ENCODE data around the gene RABGGTA.

The RABGGTA gene

DNA sequence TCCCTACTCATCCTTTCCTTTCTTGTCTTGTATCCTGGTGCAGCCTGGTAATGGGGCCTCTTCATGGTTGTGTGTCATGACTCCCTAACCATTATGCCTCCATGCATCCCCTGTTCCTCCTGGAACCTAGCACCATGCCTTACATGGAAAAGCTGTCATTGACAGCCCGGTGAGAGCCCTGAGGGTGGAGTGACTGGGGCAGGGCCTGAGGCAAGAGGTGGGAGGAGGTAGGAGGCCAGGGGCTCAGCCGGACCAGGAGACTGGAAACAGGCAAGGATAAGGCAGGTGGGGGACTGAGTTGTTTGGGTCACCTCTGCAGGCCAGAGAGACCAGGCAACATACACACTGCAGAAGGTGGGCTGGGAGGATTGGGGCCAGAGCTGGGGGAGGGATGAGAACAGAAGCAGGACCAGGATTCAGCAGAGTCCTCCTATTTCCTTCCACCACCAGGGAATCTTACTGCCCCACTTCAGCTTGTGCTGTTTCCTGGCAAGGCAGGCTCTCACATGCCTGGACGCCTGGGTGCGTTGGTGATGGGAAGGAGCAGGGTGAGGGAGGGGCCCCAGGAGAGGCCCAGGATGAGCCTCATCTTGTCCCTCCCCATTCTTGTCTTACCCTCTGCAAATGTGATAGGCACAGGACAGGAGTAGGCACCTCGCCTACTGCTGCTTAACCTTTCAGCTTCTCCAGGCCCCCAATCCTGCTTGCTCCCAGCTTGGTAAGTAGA is 38.3 kb upstream of the RABGGTA start, which contains the start of gene LTB4R2:
TSS of gene LTB4R2 (plus strand) at position 603 of the 727 bp plus-strand sequence. CDS start 525 bp downstream, outside the sequence.
- H3K27ac Mint-ChIP-seq = peak within 1 kb of the TSS; percentile 89
- H3K27me3 Mint-ChIP-seq (ENCODE audit: low read depth) = no peaks in the 10 kb centered on the region
- H3K36me3 Mint-ChIP-seq (ENCODE audit: low read depth) = peaks cover 47% of the 10 kb centered on the region
- H3K9me3 Mint-ChIP-seq = no peaks in the 10 kb centered on the region
- peaks cover 54% of the 10 kb centered on the region for H3K4me1 Mint-ChIP-seq (ENCODE audit: low read depth)
- peak within 1 kb of the TSS; percentile 82 for H3K4me3 Mint-ChIP-seq

DNA sequence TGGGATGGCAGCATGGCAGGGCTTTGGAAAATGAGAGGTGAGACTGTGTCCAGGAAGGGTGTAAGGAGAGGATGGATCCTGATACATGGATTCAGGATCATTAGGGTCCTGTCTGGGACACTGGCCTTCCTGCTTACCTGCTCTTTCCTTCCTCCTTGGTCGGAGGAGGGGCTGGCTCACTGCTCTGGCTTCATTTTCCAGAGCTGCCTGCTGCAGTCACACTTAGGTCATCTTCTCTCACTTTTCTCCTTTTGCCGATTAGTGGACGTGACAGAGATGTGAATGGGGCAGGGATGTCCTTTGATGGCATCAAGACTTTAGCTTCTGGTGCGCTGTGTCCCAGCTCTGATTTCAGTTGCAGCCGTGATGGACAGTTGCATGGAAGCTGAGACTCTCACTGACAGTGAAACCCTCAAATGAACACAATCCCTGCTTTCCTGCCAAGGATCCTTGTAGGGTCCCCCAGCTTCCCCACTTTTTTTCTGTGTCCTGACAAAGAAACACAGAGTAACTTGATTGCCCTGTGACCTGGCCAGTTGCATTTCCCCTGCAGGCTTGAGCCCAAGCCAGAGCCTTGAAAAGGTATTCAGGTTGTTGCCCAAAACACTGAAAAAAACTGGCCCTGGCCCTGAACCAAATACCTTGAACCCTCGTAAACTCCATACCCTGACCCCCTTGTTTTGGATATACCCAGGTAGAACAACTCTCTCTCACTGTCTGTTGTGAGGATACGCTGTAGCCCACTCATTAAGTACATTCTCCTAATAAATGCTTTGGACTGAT is 37.1 kb upstream of the RABGGTA start:
- H3K4me1 Mint-ChIP-seq (ENCODE audit: low read depth) = peaks cover 43% of the 10 kb centered on the region
- H3K9me3 Mint-ChIP-seq = no peaks in the 10 kb centered on the region
- H3K27me3 Mint-ChIP-seq (ENCODE audit: low read depth) = no peaks in the 10 kb centered on the region
- peaks cover 49% of the 10 kb centered on the region for H3K36me3 Mint-ChIP-seq (ENCODE audit: low read depth)
- H3K27ac Mint-ChIP-seq = peak overlapping the region; percentile 34
- peak overlapping the region; percentile 13 for H3K4me3 Mint-ChIP-seq

DNA sequence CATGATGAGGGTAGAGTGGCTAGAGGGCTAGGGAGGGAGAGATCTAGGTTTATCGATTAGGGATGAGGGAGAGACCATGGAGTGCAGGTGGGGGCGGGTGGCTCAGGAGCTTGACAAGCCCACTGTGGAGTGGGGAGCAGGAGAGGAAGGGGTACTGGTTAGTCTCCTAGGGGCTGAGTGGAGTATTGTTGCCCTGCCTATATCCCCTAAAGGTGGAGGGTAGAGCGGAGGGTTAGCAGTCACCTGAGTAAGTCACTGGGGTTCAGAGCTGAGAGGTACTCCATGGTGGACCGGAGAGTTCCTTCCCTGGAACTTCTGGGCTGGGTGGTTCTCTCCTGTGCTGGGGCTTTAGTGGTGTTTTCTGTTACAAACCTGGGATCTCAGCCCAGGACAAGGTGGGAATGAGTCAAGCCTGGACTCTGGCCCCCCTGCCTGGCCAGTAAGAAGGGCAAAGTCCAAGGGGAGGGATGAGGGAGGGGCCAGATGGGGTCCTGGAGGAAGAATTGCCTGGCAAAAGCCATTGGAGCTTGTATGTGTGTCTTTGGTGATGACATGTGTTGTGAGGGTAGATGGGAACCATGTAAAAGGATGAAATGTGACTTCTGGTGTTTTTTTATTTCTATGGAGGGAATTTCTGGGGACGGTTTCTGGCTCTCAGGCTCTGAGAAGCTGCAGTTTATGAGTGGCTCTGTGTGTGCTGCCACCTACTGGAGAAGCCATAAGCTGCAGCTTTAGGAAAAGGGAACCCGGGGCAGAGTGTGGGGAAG is 36.4 kb upstream of the RABGGTA start, which contains the start of gene CIDEB:
TSS of gene CIDEB (minus strand) at position 403 of the 767 bp plus-strand sequence. CDS start at position 284, 119 bp downstream.
- no peaks in the 10 kb centered on the region for H3K27me3 Mint-ChIP-seq (ENCODE audit: low read depth)
- peak within 1 kb of the TSS; percentile 34 for H3K27ac Mint-ChIP-seq
- no peaks in the 10 kb centered on the region for H3K9me3 Mint-ChIP-seq
- H3K4me3 Mint-ChIP-seq = peak within 1 kb of the TSS; percentile 13
- peaks cover 36% of the 10 kb centered on the region for H3K4me1 Mint-ChIP-seq (ENCODE audit: low read depth)
- H3K36me3 Mint-ChIP-seq (ENCODE audit: low read depth) = peaks cover 54% of the 10 kb centered on the region

GRCh38 chr14:24307156-24307574 is 35.8 kb upstream of the RABGGTA start:
- no peaks in the 10 kb centered on the region for H3K9me3 Mint-ChIP-seq
- no peak overlapping the region for H3K4me3 Mint-ChIP-seq
- peaks cover 30% of the 10 kb centered on the region for H3K4me1 Mint-ChIP-seq (ENCODE audit: low read depth)
- H3K36me3 Mint-ChIP-seq (ENCODE audit: low read depth) = peaks cover 53% of the 10 kb centered on the region
- H3K27ac Mint-ChIP-seq = no peak overlapping the region
- no peaks in the 10 kb centered on the region for H3K27me3 Mint-ChIP-seq (ENCODE audit: low read depth)

GRCh38 chr14:24304019-24304387 is 32.6 kb upstream of the RABGGTA start:
- no peak overlapping the region for H3K4me3 Mint-ChIP-seq
- H3K36me3 Mint-ChIP-seq (ENCODE audit: low read depth) = peaks cover 44% of the 10 kb centered on the region
- H3K27me3 Mint-ChIP-seq (ENCODE audit: low read depth) = no peaks in the 10 kb centered on the region
- no peaks in the 10 kb centered on the region for H3K9me3 Mint-ChIP-seq
- H3K4me1 Mint-ChIP-seq (ENCODE audit: low read depth) = peaks cover 24% of the 10 kb centered on the region
- H3K27ac Mint-ChIP-seq = no peak overlapping the region

GRCh38 chr14:24300326-24300980 is 29.1 kb upstream of the RABGGTA start:
- Mint-ChIP-seq H3K27me3 (ENCODE audit: low read depth) (no peaks in the 10 kb centered on the region), H3K4me1 (ENCODE audit: low read depth) (peaks cover 32% of the 10 kb centered on the region), H3K27ac (peak overlapping the region; percentile 89), H3K9me3 (no peaks in the 10 kb centered on the region), H3K4me3 (peak overlapping the region; percentile 91), H3K36me3 (ENCODE audit: low read depth) (peaks cover 32% of the 10 kb centered on the region)

DNA sequence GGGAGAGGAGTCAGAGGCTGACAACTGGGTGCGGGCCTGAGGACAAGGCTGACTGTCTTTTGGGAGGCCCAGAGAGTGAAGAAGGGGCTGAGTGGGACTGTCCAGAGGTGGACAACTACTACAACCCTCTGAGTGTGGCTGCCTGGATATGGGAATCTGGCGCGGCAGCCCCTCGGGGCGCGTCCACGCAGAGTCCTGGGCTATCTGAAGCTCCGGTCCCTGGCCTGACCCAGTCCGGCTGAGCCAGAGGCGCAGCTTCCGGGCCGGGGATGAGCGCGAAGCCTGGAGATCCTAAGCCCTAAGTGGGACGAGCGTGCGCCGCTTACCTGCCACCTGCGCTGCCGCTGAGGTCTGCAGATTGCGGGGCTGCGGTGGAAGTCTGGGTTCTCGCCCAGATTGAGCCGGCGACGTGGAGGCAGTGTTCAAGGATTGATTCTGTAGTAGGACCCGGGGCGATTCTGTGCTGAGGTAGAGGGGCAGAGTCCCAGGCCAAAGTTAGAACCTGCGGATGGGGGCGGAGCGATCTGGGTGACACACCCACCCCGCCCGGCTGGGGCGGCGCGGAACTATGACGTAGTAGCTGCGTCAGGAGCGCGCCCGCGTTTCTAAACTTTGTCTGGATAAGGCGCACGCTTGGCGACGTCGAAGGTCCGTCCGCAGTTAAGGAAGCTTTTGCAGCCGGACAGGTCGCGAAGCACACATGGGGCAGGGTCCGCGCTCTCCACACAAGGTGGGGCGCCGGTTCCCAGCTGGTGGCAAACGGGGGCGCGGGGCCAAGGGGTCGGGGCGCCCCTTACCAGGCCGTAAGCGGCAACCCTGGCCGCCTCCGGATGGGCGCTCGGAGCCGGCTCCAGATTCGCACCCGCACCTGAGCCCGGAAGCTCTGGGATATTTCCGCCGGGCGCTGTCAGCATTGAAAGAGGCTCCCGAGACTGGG is 28.1 kb upstream of the RABGGTA start, which contains the start of the genes DHRS1 and NOP9:
TSS of gene DHRS1 (minus strand) at position 526 of the 937 bp plus-strand sequence. CDS start 674 bp downstream, outside the sequence.
TSS of gene NOP9 (plus strand) at position 596 of the 937 bp plus-strand sequence. CDS start at position 701, 105 bp downstream.
- Mint-ChIP-seq H3K36me3 (ENCODE audit: low read depth) (peaks cover 24% of the 10 kb centered on the region), H3K4me1 (ENCODE audit: low read depth) (peaks cover 32% of the 10 kb centered on the region), H3K27ac (peak within 1 kb of the TSS; percentile 89), H3K9me3 (no peaks in the 10 kb centered on the region), H3K4me3 (peak within 1 kb of the TSS; percentile 91), H3K27me3 (ENCODE audit: low read depth) (no peaks in the 10 kb centered on the region)

- peaks cover 32% of the 10 kb centered on the region for H3K4me1 Mint-ChIP-seq (ENCODE audit: low read depth)
- no peaks in the 10 kb centered on the region for H3K9me3 Mint-ChIP-seq
- H3K27me3 Mint-ChIP-seq (ENCODE audit: low read depth) = no peaks in the 10 kb centered on the region
- peak overlapping the region; percentile 91 for H3K4me3 Mint-ChIP-seq
- H3K36me3 Mint-ChIP-seq (ENCODE audit: low read depth) = peaks cover 22% of the 10 kb centered on the region
- H3K27ac Mint-ChIP-seq = peak overlapping the region; percentile 89
These were observed 27.5 kb upstream of the RABGGTA start for GRCh38 chr14:24298892-24299254.

DNA sequence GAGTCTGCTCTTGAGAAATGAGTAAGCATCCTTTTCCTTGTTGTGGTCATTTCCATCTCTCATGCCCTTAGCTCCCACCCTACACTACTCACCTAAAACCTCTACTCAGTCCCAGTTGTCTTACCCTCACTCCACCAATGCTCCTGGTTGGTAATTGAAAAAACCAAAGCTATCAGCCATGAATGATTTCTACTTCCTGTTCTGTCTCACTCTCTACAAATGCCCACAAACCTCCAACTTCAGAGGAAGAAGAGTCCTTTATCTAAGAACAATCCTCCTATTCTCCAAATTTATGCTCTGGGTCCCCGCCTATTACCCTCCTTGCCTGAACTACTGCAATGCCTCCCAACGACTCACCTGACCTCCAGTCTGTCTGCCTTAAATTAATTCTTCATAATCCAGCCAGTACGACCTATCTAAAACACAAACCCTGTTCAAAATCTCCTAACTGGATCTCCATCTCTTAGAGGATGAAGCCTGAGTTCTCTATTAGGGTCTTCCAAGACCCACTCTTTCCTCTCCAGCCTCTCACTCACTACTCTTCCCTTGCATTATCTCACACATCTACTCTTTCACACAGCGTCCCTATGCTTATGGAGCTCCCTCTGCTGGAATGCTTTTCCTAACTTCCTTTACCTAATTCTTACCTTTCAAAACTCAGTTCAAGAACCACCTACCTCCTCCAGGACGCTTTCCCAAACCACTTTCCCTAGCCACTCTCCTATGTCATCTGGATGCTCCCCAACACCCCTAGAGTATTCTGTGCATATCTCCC is 26.0 kb upstream of the RABGGTA start:
- peaks cover 32% of the 10 kb centered on the region for H3K4me1 Mint-ChIP-seq (ENCODE audit: low read depth)
- peak overlapping the region; percentile 78 for H3K27ac Mint-ChIP-seq
- H3K9me3 Mint-ChIP-seq = no peaks in the 10 kb centered on the region
- peaks cover 25% of the 10 kb centered on the region for H3K36me3 Mint-ChIP-seq (ENCODE audit: low read depth)
- H3K27me3 Mint-ChIP-seq (ENCODE audit: low read depth) = no peaks in the 10 kb centered on the region
- H3K4me3 Mint-ChIP-seq = peak overlapping the region; percentile 16

DNA sequence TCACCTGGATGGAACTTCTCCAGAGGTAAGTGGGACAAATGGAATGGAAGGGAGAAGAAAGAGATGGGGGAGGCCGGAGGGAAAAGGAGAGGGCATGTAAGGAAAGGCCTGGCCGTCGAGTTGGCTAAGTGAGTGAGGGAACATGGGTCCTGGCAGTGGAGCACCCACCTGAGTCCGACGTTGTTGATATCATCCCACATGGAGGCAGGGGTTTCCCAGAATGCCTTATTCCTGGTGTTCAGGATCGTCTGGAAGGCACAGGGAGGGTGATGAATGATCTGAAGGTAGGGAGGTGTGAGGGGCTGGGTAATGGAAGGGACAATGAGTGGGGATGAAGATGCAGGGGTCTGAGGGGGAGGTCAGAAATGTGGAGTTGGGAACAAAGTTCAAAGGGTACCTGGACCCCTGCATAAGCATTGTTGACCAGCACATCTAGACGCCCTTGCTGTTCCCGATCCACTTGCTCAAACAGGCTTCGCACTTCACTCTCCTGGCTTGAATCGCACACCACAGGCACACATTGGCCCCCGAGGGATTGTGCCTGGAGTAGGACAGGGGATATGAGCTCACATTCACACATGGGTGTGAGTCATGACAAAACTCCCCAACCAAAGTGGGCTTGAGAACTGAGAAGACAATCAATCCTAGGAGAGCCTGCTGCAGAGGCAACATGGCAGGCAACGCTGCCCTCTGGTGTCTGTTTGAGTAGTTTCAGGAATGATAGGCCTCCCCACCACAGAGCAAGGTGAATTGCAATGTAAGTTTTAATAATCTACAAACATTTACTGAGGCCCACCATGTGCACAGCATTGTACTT is 25.2 kb upstream of the RABGGTA start:
- Mint-ChIP-seq H3K27me3 (ENCODE audit: low read depth) (peaks cover 3% of the 10 kb centered on the region), H3K9me3 (no peaks in the 10 kb centered on the region), H3K27ac (peak overlapping the region; percentile 78), H3K4me1 (ENCODE audit: low read depth) (peaks cover 32% of the 10 kb centered on the region), H3K4me3 (no peak overlapping the region), H3K36me3 (ENCODE audit: low read depth) (peaks cover 27% of the 10 kb centered on the region)

DNA sequence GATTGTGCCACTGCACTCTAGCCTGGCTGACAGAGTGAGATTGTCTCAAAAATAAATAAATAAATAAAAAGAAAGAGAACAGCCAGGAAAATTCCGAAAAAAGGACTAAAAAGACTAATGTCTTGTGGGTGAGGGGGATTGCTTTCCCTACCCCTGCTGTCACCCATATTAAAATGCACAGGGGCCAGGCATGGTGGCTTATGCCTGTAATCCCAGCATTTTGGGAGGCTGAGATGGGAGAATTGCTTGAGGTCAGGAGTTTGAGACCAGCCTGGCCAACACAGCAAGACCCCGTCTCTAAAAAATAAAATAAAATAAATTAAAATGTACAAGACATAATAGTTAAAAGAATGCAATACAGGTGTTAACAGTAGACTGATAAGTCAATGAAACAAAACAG is 22.1 kb upstream of the RABGGTA start:
- Mint-ChIP-seq H3K36me3 (ENCODE audit: low read depth) (peaks cover 38% of the 10 kb centered on the region), H3K4me3 (no peak overlapping the region), H3K9me3 (no peaks in the 10 kb centered on the region), H3K4me1 (ENCODE audit: low read depth) (peaks cover 27% of the 10 kb centered on the region), H3K27ac (no peak overlapping the region), H3K27me3 (ENCODE audit: low read depth) (peaks cover 10% of the 10 kb centered on the region)

All from T-helper 1 cell treated with Interleukin-12 subunit alpha and Interleukin-12 subunit beta and Interleukin-4 antibody, amounts not matched to agents 30 μg/mL and 1 μg/mL, for 36 hours (primary cell).